HEK293 (cell line): Measurements from ENCODE around the gene SLC12A4.

Experiments
- CTCF ChIA-PET: fragments of 350-600 bp; formaldehyde crosslinking; extraction: SDS; loops from one replicate; lab custom pipeline; 2021; ENCODE audit warnings: antibody characterized with exemption; lab: Yijun Ruan, JAX
- POLR2A ChIA-PET: fragments of 300-600 bp; formaldehyde crosslinking; extraction: SDS; loops from one replicate; lab custom pipeline; 2020; ENCODE audit warnings: antibody characterized with exemption, inconsistent platforms; lab: Yijun Ruan, JAX
- H3K27ac ChIP-seq: fragments of 200-500 bp; sonication (Bioruptor generic); 2 replicates; pipeline ENCODE4 v1.5.1; 2014; ENCODE audit warnings: low read depth, low read length, control low read depth, inconsistent platforms; ENCODE audit errors: extremely low read depth
- H3K36me3 ChIP-seq, 2 experiments: fragments of 200-500 bp in 1 of 2; sonication (Bioruptor generic) in 1 of 2; 1 replicate in 1 of 2; 2 replicates in 1 of 2; pipeline ENCODE4 v1.5.1; 2014 to 2017; ENCODE audit warnings: inconsistent platforms in 2 of 2, low read length in 2 of 2; ENCODE audit not compliant: control insufficient read depth in 2 of 2, insufficient read depth in 1 of 2
- H3K4me1 ChIP-seq: fragments of 200-500 bp; sonication (Bioruptor generic); 2 replicates; pipeline ENCODE4 v1.5.1; 2014; ENCODE audit warnings: mild to moderate bottlenecking, low read length, inconsistent platforms; ENCODE audit not compliant: control insufficient read depth, insufficient read depth
- H3K4me3 ChIP-seq: 2 replicates; pipeline ENCODE4 v1.5.1; 2011; ENCODE audit warnings: low read depth, mild to moderate bottlenecking, control low read depth, low read length, moderate library complexity
- H3K9me3 ChIP-seq: fragments of 200-500 bp; sonication (Bioruptor generic); 2 replicates; pipeline ENCODE4 v1.5.1; 2014; ENCODE audit warnings: low read depth, low read length, inconsistent platforms; ENCODE audit not compliant: control insufficient read depth, insufficient read depth
- ATF2 ChIP-seq: fragments of 450-650 bp; formaldehyde crosslinking; IDR thresholded peaks from 2 replicates; pipeline ENCODE4 v1.5.1; 2016; ENCODE audit warnings: missing biosample characterization, missing genetic modification characterization, low read depth
- SCRT1 ChIP-seq: fragments of 450-650 bp; formaldehyde crosslinking; IDR thresholded peaks from 2 replicates; pipeline ENCODE4 v1.5.1; 2016; ENCODE audit warnings: missing biosample characterization, missing genetic modification characterization, borderline replicate concordance
- ZBTB20 ChIP-seq: fragments of 450-650 bp; formaldehyde crosslinking; IDR thresholded peaks from 2 replicates; pipeline ENCODE4 v1.5.1; 2016; ENCODE audit warnings: missing biosample characterization, missing genetic modification characterization
- ZFP37 ChIP-seq: fragments of 450-650 bp; formaldehyde crosslinking; IDR thresholded peaks from 2 replicates; pipeline ENCODE4 v1.5.1; 2016; ENCODE audit warnings: missing biosample characterization, missing genetic modification characterization
- ZIC2 ChIP-seq: fragments of 450-650 bp; formaldehyde crosslinking; IDR thresholded peaks from 2 replicates; pipeline ENCODE4 v1.5.1; 2016; ENCODE audit warnings: missing biosample characterization, missing genetic modification characterization
- ZNF10 ChIP-seq: fragments of 450-650 bp; formaldehyde crosslinking; IDR thresholded peaks from 2 replicates; pipeline ENCODE4 v1.5.1; 2017; ENCODE audit warnings: missing biosample characterization, missing genetic modification characterization
- ZNF112 ChIP-seq: fragments of 450-650 bp; formaldehyde crosslinking; IDR thresholded peaks from 2 replicates; pipeline ENCODE4 v1.5.0; 2017; ENCODE audit warnings: missing biosample characterization, missing genetic modification characterization
- ZNF157 ChIP-seq: fragments of 450-650 bp; formaldehyde crosslinking; IDR thresholded peaks from 2 replicates; pipeline ENCODE4 v1.5.1; 2016; ENCODE audit warnings: missing biosample characterization, missing genetic modification characterization
- ZNF24 ChIP-seq: fragments of 450-650 bp; formaldehyde crosslinking; IDR thresholded peaks from 2 replicates; pipeline ENCODE4 v1.5.1; 2016; ENCODE audit warnings: missing biosample characterization, missing genetic modification characterization
- ZNF48 ChIP-seq: fragments of 450-650 bp; formaldehyde crosslinking; IDR thresholded peaks from 2 replicates; pipeline ENCODE4 v1.5.1; 2016; ENCODE audit warnings: missing biosample characterization, missing genetic modification characterization
- ZNF548 ChIP-seq: fragments of 450-650 bp; formaldehyde crosslinking; IDR thresholded peaks from 2 replicates; pipeline ENCODE4 v1.5.1; 2016; ENCODE audit warnings: missing biosample characterization, missing genetic modification characterization
- ZNF600 ChIP-seq: fragments of 450-650 bp; formaldehyde crosslinking; IDR thresholded peaks from 2 replicates; pipeline ENCODE4 v1.5.1; 2016; ENCODE audit warnings: missing biosample characterization, missing genetic modification characterization
- ZNF701 ChIP-seq: fragments of 450-650 bp; formaldehyde crosslinking; IDR thresholded peaks from 2 replicates; pipeline ENCODE4 v1.5.1; 2016; ENCODE audit warnings: missing biosample characterization, missing genetic modification characterization
- ZNF747 ChIP-seq: fragments of 450-650 bp; formaldehyde crosslinking; IDR thresholded peaks from 2 replicates; pipeline ENCODE4 v1.5.1; 2016; ENCODE audit warnings: missing biosample characterization, missing genetic modification characterization
- ZNF777 ChIP-seq: fragments of 450-650 bp; formaldehyde crosslinking; IDR thresholded peaks from 2 replicates; pipeline ENCODE4 v1.5.1; 2017; ENCODE audit warnings: missing biosample characterization, missing genetic modification characterization, borderline replicate concordance

The SLC12A4 gene

DNA sequence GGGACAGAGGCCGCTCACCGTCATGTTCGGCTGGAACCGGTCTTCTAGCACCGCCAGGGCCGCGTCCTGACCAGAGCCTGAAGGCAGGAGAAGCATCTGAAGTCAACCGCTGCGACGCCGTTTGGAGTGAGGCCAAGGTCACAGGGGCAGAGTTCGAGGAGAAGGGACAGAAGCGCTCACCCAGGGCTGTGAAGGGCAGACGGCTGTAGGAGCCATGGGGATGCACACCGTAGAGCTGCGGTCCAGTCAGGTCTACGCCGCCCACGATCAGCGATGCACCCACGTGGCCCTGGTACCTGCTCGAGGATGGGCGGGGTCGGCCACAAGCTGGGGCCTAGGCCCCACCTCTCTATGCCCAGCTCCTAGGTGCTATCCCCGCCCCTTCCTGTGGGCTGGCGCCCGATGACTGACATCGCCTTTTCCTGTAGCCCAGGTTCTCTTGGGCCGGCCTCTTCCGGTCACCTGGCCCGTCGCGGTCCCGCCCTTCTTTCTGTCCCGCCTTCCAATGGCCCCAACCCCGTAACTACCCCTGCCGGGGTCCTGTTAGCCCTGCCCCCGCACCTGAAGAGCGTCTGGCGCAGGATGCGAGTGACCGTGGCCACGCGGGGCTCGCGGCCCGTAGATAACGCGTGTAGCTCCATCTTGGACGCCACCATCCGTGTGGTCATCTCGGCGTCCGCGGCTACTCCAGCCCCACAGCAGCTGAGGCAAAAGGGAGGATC lies 32.9 kb downstream of the SLC12A4 start (continued):
- peak; percentile 91 for TF ChIP-seq ZBTB20 (tag by site-specific recombination)
- TF ChIP-seq ZNF747: no peak
- TF ChIP-seq ZNF777 (tag by site-specific recombination): 0 out of 2 replicates have a peak, but pooled peaks have one; percentile 16
- TF ChIP-seq SCRT1 (tag by site-specific recombination): peak; percentile 67; the same call in 1 of the 2 replicates

- TF ChIP-seq ZNF701 (tag by site-specific recombination): no peak
- peak; percentile 79 for TF ChIP-seq ZNF600
- Histone ChIP-seq H3K36me3 (peaks cover 0 to 23% of the 10 kb centered on the region in 2 experiments; a peak in 2 of 3 replicates), H3K27ac (no peak overlapping the region; the same call in 1 of the 2 replicates), H3K9me3 (no peaks in the 10 kb centered on the region), H3K4me1 (no peaks in the 10 kb centered on the region), H3K4me3 (peak overlapping the region; percentile 46)
- CTCF ChIA-PET: interaction anchor here (0.6 to 2.6 kb wide), 7 partner anchors 8 to 454 kb away, joined by 3 to 17 read pairs (median 3); partner anchors contain the start of gene NRN1L
- POLR2A ChIA-PET: interaction anchor here (0.6 to 2.5 kb wide), 24 partner anchors 9 to 414 kb away, joined by 3 to 16 read pairs (median 5); partner anchors contain the start of genes ACD, CTCF, DDX28 and DUS2
These were observed 33.4 kb downstream of the SLC12A4 start for GRCh38 chr16:67935101-67935401.

DNA sequence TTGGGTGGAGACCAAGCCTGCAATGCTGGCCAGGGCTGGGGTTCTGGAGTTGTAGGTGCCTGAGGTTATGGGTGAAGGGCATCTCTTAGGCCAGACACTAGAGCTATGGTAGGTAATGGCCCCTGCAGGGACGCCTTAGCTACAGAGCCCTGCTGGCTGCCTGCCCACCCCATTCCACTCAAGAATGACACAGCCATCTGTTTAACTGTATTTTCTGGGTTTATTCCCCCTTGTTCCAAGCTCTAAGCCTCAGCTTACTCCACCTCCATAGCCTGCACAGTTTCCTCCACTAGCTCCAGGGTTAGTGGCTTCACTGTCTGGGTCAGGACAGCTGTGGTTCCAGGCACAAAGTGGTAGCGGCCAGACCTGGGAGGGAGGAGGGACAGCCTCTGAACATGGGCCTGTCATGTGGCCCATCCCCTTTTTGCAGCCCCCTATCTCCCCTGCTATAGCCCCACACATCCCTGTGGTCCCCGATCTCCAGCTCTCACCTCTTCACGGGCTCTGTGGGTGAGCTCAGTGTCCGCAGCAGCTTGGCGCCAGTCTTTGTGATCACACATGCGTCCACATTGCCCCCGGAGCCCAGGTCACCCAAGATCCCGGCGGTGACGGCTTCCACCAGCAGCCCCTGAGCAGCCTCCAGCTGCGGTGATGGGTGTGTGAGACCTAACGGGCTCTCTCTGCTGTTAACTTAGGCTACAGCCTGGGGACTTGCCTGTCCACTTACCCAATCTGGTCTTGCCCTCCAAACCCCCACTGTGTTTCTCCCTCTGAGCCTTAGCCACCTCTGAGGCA lies 33.9 kb downstream of the SLC12A4 start:
- POLR2A ChIA-PET: interaction anchor here (0.8 to 2.5 kb wide), 8 partner anchors 9 to 270 kb away, joined by 3 to 16 read pairs (median 8); partner anchors contain the start of genes LCAT, NRN1L, RANBP10 and TSNAXIP1
- H3K9me3 ChIP-seq: no peaks in the 10 kb centered on the region
- CTCF ChIA-PET: interaction anchor here (0.6 to 2.6 kb wide), 7 partner anchors 9 to 265 kb away, joined by 3 to 17 read pairs (median 5); partner anchors contain the start of gene NRN1L
- no peak for TF ChIP-seq ZNF48 (tag by site-specific recombination)
- no peak for TF ChIP-seq ATF2
- no peak for TF ChIP-seq ZNF24 (tag by site-specific recombination)
- TF ChIP-seq ZNF112 (tag by site-specific recombination): no peak
- no peak for TF ChIP-seq ZFP37 (tag by site-specific recombination)
- TF ChIP-seq ZNF157 (tag by site-specific recombination): no peak
- no peak for TF ChIP-seq ZNF548
- H3K4me1 ChIP-seq: no peaks in the 10 kb centered on the region
- H3K36me3 ChIP-seq: peaks cover 0 to 23% of the 10 kb centered on the region in 2 experiments; a peak in 2 of 3 replicates
- no peak overlapping the region for H3K4me3 ChIP-seq
- no peak overlapping the region for H3K27ac ChIP-seq

- Histone ChIP-seq H3K27ac (no peak overlapping the region), H3K4me3 (no peak overlapping the region), H3K36me3 (peaks cover 0 to 30% of the 10 kb centered on the region in 2 experiments; a peak in 2 of 3 replicates), H3K9me3 (no peaks in the 10 kb centered on the region)
- ChIA-PET POLR2A (interaction anchor here (2.5 kb wide), 1 partner anchor 50 kb away, joined by 16 read pairs; the partner anchor contains the start of gene NRN1L), CTCF (interaction anchor here (0.6 to 2.6 kb wide), 7 partner anchors 8 to 469 kb away, joined by 3 to 11 read pairs (median 6); no protein-coding TSS in a partner anchor)
- TF ChIP-seq ZNF10 (tag by site-specific recombination): no peak
- 0 out of 2 replicates have a peak, but pooled peaks have one; percentile 23 for TF ChIP-seq ZIC2
- TF ChIP-seq, all 188 proteins: peak for 1
- no peaks in the 10 kb centered on the region for H3K4me1 ChIP-seq
These were observed 34.6 kb downstream of the SLC12A4 start for GRCh38 chr16:67933805-67934204.
